Activated T-cell treated with anti-CD3 and anti-CD28 coated beads, Interleukin-2, amount 50 U/mL, for 72 hours (primary cell): Measurements from ENCODE around the gene HMGB1. TPM values are rescaled to one million over a fixed set of nuclear protein-coding genes. Genes with fewer than 3 reads are reported as not detected.

Source experiments
- ATAC-seq, 2 donors: fragments of 150-1000 bp; cut with Tn5 transposase; replicated peaks in 1 of 2; 2 replicates each; pipeline ENCODE4 v1.10.0; 2021; ENCODE audit warnings: moderate library complexity in 2 of 2, mild to moderate bottlenecking in 1 of 2
- DNase-seq, 2 donors: peaks; one replicate each; pipeline ENCODE4 v3.0.0; 2021 to 2022; ENCODE audit warnings: mixed read lengths in 1 of 2
- H3K27ac Mint-ChIP-seq: one replicate; pipeline ENCODE4 v1.8.0; 2022; ENCODE audit warnings: mild to moderate bottlenecking, moderate library complexity, mixed read lengths
- H3K27me3 Mint-ChIP-seq: one replicate; pipeline ENCODE4 v1.8.0; 2022; ENCODE audit warnings: low read depth, mixed read lengths
- H3K36me3 Mint-ChIP-seq, 2 donors: one replicate each; pipeline ENCODE4 v1.8.0; 2022; ENCODE audit warnings: mixed read lengths in 2 of 2, mild to moderate bottlenecking in 1 of 2; ENCODE audit not compliant: insufficient read depth in 2 of 2
- H3K4me1 Mint-ChIP-seq: one replicate; pipeline ENCODE4 v1.8.0; 2022; ENCODE audit warnings: low read depth, mixed read lengths
- H3K4me3 Mint-ChIP-seq, 2 donors: one replicate each; pipeline ENCODE4 v1.8.0; 2022; ENCODE audit warnings: mild to moderate bottlenecking in 2 of 2, mixed read lengths in 2 of 2, moderate library complexity in 2 of 2
- H3K9me3 Mint-ChIP-seq, 2 donors: one replicate each; pipeline ENCODE4 v1.8.0; 2022; ENCODE audit warnings: mixed read lengths in 2 of 2
- total RNA-seq, 2 donors: library from RNA; stranded (reverse); gene quantifications; one replicate each; pipeline ENCODE4 v1.2.3, GENCODE V29; 2022

Gene HMGB1
- total RNA-seq = 100 to 1,000 TPM; 418 to 596 TPM

DNA sequence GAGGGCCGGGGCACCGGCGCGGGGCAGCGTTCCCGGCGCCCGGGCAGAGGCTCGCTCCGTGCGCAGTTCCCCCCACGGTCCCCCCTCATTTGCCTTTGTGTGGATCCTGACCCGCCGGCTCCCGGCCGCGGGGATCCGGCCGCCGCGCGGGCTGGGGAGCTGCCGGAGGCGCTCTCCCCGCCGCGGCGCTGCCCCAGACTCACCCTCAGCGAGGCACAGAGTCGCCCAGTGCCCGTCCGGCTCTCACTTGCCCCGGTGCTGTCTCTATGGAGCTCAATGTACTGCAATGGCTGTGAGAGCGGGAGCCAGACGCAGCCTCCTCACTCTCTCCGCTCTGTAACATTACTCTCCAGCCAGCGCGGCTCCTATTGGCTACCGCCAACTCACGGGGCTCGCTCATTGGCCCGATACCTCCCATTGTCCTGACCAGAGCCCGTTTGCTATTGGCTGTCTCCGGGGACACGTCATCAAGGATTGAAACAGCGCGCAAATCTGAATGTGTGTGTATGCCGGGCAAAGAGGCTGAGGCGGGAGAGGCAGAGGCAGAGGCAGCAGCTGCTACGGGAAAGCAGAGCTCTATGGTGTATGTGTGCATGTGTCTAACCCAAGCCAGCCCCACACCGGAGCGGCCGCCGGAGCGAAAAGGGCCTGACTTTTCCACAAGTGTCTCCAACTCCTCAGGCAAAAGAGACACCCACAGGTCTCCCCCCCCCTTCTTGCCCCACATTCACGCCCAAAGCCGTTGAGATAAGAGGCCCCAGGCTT lies at the start of gene HMGB1:
Gene HMGB1, minus strand, starts transcription at position 344 of the 765 bp plus-strand sequence. CDS start 2,256 bp downstream, outside the sequence.
- Mint-ChIP-seq H3K4me3 (peak within 1 kb of the TSS; percentile 94 to 96), H3K4me1 (peaks cover 47% of the 10 kb centered on the region), H3K27ac (peak within 1 kb of the TSS; percentile 98), H3K27me3 (no peaks in the 10 kb centered on the region), H3K9me3 (no peaks in the 10 kb centered on the region), H3K36me3 (peaks cover 13 to 25% of the 10 kb centered on the region in 2 donors)
- peak; percentile 88 to 92 for ATAC-seq
- peak; percentile 95 to 98 for DNase-seq

DNA sequence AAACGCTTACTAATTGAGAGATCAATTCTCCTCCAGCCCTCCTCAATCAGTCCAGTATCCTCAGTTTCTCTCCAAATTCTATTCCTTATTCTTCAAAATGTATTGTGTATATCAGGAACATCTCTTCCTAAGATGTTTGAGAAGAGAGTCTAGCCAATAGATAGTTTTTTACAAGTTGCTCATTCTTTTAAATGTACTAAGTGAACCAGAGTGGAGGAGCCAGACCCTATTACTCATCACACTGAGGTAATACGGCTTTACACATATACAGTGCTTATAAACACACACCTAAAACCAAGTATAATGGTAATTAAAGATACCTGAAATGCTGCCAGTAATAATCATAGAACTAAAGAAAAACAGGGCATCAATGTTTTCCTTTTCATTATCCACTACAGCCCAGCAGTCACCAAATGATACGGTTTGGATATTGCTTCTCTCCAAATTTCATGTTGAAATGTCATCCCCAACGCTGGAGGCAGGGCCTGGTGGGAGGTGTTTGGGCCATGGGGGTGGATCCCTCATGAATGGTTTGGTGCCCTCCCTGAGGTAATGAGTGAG lies 45.2 kb upstream of the HMGB1 start:
- ATAC-seq = no peak

GRCh38 chr13:30510091-30510490 lies 44.4 kb upstream of the HMGB1 start:
- H3K4me1 Mint-ChIP-seq = no peaks in the 10 kb centered on the region
- H3K4me3 Mint-ChIP-seq = no peak overlapping the region
- no peaks in the 10 kb centered on the region for H3K36me3 Mint-ChIP-seq
- H3K27me3 Mint-ChIP-seq = peaks cover 7% of the 10 kb centered on the region
- no peak for ATAC-seq
- no peaks in the 10 kb centered on the region for H3K9me3 Mint-ChIP-seq
- no peak for DNase-seq
- H3K27ac Mint-ChIP-seq = no peak overlapping the region

More for the DNA sequence above, 45.2 kb upstream of the HMGB1 start:
- H3K4me1 Mint-ChIP-seq = no peaks in the 10 kb centered on the region
- DNase-seq = no peak
- H3K27me3 Mint-ChIP-seq = peaks cover 7% of the 10 kb centered on the region
- H3K27ac Mint-ChIP-seq = no peak overlapping the region
- no peaks in the 10 kb centered on the region for H3K9me3 Mint-ChIP-seq
- no peaks in the 10 kb centered on the region for H3K36me3 Mint-ChIP-seq
- H3K4me3 Mint-ChIP-seq = no peak overlapping the region

DNA sequence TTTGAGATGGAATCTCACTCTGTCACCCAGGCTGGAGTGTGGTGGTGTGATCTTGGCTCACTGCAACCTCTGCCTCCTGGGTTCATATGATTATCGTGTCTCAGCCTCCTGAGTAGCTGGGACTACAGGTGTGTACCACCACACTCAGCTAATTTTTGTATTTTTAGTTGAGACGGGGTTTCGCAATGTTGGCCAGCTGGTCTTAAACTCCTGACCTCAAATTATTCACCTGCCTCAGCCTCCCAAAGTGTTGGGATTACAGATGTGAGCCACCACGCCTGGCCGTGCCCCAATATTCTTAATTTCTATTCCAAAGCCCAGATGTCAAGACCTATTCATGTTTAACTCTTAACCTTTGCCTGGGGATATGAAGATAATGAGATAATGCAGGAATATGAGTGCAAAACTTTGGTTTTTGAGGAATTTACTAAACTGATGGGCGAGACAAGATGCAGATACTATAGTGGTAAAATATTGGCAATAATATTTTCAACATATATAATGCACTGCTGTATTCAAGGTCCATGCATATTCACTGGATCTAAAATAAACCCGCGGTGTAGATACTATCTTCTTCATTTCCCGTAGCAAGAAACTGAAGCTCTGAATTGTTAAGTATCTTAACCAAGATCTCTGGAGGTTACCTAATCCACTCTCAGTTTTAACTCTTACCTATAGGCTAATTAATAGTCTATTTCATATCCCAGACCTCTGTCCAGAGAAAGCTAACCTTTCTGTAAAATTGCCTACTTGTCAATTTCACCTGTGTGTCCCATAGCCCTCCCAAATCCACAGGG lies 43.7 kb upstream of the HMGB1 start:
- Mint-ChIP-seq H3K27me3 (peaks cover 7% of the 10 kb centered on the region), H3K36me3 (no peaks in the 10 kb centered on the region)
- DNase-seq = no peak

GRCh38 chr13:30504081-30504480 lies 38.3 kb upstream of the HMGB1 start:
- DNase-seq (no peak), ATAC-seq (peak; percentile 37 to 64)
- H3K4me3 Mint-ChIP-seq = peak overlapping the region in 1 of 2 donors; percentile 17
- no peaks in the 10 kb centered on the region for H3K36me3 Mint-ChIP-seq
- no peaks in the 10 kb centered on the region for H3K27me3 Mint-ChIP-seq
- peak overlapping the region; percentile 25 for H3K27ac Mint-ChIP-seq
- H3K9me3 Mint-ChIP-seq = no peaks in the 10 kb centered on the region
- peaks cover 12% of the 10 kb centered on the region for H3K4me1 Mint-ChIP-seq

More for the DNA sequence above, 43.7 kb upstream of the HMGB1 start:
- Mint-ChIP-seq H3K4me3 (no peak overlapping the region), H3K4me1 (peaks cover 3% of the 10 kb centered on the region), H3K9me3 (no peaks in the 10 kb centered on the region), H3K27ac (no peak overlapping the region)
- ATAC-seq = no peak

- H3K4me3 Mint-ChIP-seq = no peak overlapping the region
- H3K27me3 Mint-ChIP-seq = peaks cover 6% of the 10 kb centered on the region
- no peaks in the 10 kb centered on the region for H3K36me3 Mint-ChIP-seq
- H3K27ac Mint-ChIP-seq = no peak overlapping the region
- ATAC-seq (no peak), DNase-seq (no peak)
- H3K4me1 Mint-ChIP-seq = peaks cover 12% of the 10 kb centered on the region
- H3K9me3 Mint-ChIP-seq = no peaks in the 10 kb centered on the region
Observed at GRCh38 chr13:30502237-30502636, 36.5 kb upstream of the HMGB1 start.

GRCh38 chr13:30499338-30499737 lies 33.6 kb upstream of the HMGB1 start:
- Mint-ChIP-seq H3K9me3 (no peaks in the 10 kb centered on the region), H3K36me3 (no peaks in the 10 kb centered on the region), H3K4me1 (peaks cover 8% of the 10 kb centered on the region), H3K27ac (no peak overlapping the region), H3K4me3 (no peak overlapping the region), H3K27me3 (peaks cover 6% of the 10 kb centered on the region)
- no peak for ATAC-seq
- DNase-seq = no peak

DNA sequence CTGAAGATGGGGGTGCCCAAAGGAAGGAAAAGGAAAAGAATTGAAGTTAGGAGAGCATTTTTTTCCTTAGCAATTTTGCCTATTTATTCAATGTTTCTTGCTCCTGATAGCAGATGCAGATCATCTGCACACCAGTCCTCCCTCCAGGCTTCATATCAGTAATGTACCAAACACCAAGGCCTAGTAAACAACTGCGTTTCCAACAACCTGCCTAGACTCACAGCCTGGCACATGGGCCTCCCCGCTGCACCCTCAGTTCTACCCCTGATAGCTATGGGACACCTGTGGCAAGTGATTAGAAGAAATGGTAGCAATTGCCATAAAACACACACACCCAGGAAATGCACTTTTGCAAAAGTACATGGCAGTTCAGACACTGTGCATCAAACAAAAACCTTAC lies 30.4 kb upstream of the HMGB1 start:
- H3K36me3 Mint-ChIP-seq = no peaks in the 10 kb centered on the region
- no peak for DNase-seq
- no peak overlapping the region for H3K4me3 Mint-ChIP-seq
- no peaks in the 10 kb centered on the region for H3K4me1 Mint-ChIP-seq
- H3K9me3 Mint-ChIP-seq = no peaks in the 10 kb centered on the region
- H3K27ac Mint-ChIP-seq = no peak overlapping the region
- ATAC-seq = no peak
- peaks cover 6% of the 10 kb centered on the region for H3K27me3 Mint-ChIP-seq

GRCh38 chr13:30495746-30496145 lies 30.0 kb upstream of the HMGB1 start:
- ATAC-seq (no peak), DNase-seq (no peak)
- Mint-ChIP-seq H3K36me3 (no peaks in the 10 kb centered on the region), H3K27me3 (peaks cover 6% of the 10 kb centered on the region), H3K27ac (no peak overlapping the region), H3K9me3 (no peaks in the 10 kb centered on the region), H3K4me1 (no peaks in the 10 kb centered on the region), H3K4me3 (no peak overlapping the region)

DNA sequence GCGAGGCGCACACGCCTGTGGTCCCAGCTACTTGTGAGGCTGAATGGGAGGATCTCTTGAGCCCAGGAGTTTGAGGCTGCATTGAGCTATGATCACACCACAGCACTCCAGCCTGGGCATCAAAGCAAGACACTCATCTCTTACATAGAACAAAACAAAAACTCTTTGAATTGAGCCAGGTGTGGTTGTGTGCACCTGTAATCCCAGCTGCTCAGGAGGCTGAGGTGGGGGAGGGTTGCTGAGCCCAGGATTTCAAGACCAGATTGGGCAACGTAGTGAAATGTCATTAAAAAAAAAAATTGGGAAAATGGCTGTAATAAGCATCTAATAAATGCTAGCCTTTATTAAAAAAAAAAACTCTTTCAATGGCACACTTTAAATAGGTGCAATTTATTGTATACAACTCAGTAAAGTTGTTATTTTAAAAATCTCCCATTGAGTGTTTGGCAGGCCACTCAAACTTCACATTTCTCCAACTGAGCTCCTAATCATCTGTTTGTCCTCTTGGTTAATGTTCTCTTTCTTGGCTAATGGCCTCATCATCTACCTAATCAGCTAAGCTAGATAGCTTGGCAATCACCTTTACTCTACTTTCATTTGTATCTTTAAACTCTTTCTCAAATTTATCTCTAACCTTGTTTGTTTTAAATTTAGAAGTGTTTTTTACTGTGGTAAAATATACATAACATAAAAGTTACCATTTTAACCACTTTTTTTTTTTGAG lies 28.1 kb upstream of the HMGB1 start:
- DNase-seq = no peak
- Mint-ChIP-seq H3K36me3 (no peaks in the 10 kb centered on the region), H3K4me3 (no peak overlapping the region), H3K4me1 (no peaks in the 10 kb centered on the region), H3K27me3 (peaks cover 6% of the 10 kb centered on the region), H3K9me3 (no peaks in the 10 kb centered on the region), H3K27ac (no peak overlapping the region)
- ATAC-seq = no peak

DNA sequence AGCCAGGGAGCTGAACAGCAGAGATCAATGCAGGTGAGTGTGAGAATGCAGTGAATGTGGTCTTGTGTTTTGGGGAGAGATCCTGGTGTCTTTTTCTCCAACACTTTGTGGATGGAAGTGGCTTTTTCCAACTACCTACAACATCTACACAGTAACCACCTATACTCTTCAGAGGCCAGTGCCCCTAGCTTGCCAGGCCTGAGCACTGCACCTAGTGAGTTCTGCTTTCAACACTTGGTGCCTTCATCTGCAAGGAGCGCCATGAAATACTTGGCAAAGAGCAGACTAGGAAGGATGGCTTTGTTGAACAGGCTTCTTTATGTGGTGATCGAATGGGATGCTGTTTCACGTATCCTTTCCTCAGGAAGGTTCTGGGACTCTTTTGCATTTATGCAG lies 21.3 kb upstream of the HMGB1 start:
- no peak for ATAC-seq
- H3K27ac Mint-ChIP-seq = no peak overlapping the region
- no peak for DNase-seq
- H3K27me3 Mint-ChIP-seq = no peaks in the 10 kb centered on the region
- no peak overlapping the region for H3K4me3 Mint-ChIP-seq
- no peaks in the 10 kb centered on the region for H3K4me1 Mint-ChIP-seq
- H3K9me3 Mint-ChIP-seq = no peaks in the 10 kb centered on the region
- no peaks in the 10 kb centered on the region for H3K36me3 Mint-ChIP-seq

- no peak for ATAC-seq
- Mint-ChIP-seq H3K27ac (no peak overlapping the region), H3K4me3 (no peak overlapping the region), H3K9me3 (no peaks in the 10 kb centered on the region), H3K36me3 (no peaks in the 10 kb centered on the region), H3K4me1 (no peaks in the 10 kb centered on the region), H3K27me3 (no peaks in the 10 kb centered on the region)
- DNase-seq = no peak
Observed at GRCh38 chr13:30486230-30487074, 20.7 kb upstream of the HMGB1 start.
